ENCODE data around the gene AIP.

The AIP gene

GRCh38 chr11:67538306-67538705 is 55.5 kb downstream of the AIP start:
- DNase-seq: no peak

- no peak for DNase-seq
These were observed 56.1 kb downstream of the AIP start for GRCh38 chr11:67538823-67539505.

GRCh38 chr11:67539550-67539949 is 56.7 kb downstream of the AIP start:
- no peak for DNase-seq
